Measurements from ENCODE around the gene TOP2A.
"Not testable (repeated sequence)": the region's sequence is repeated elsewhere in the genome, so short reads cannot be mapped to it uniquely, and the experiment has no call there.

Gene TOP2A

DNA sequence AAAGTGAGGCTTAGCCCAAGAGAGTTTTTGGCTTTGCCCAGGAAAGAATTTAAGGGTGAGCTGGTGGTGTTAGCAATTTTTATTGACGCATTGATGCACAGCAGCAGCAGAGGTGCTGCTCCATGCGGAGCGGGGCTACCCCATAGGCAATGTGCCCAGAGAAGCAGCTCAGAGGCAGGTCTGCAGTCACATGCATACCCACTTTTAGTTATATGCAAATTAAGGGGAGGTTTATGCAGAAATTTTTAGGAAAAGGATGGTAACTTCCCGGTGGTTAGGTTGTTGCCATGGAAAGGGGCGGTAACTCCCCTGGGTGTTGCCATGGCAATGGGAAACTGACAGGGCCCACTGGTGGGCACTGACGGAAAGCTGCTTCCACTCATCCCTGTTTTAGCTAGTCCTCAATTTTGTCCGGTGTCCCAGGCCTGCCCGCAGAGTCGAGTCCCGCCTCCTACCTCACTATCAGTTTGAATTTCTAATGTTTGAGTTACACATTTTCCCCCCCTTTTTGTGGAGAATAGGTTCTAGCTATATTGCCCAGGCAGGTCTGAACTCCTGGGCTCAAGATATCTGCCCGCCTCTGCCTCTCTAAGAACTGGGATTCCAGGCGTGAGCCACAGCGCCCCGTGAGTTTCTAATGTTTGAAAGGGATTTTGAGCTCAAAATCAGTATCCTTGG is 42.7 kb downstream of the TOP2A start:
- DNase-seq, result no peak

DNA sequence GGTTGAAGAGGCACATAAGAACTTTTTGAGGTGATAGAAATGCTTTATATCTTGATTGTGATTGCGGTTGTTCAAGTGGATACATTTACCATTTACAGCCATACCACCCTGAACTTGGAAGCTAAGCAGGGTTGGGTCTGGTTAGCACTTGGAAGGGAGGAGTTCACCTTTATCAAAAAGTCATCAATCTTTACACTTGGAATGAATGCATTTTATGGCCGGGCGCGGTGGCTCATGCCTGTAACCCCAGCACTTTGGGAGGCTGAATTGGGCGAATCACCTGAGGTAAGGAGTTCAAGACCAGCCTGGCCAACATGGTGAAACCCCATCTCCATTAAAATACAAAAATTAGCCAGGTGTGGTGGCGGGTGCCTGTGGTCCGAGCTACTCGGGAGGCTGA is 43.7 kb downstream of the TOP2A start:
- no peak for DNase-seq

DNA sequence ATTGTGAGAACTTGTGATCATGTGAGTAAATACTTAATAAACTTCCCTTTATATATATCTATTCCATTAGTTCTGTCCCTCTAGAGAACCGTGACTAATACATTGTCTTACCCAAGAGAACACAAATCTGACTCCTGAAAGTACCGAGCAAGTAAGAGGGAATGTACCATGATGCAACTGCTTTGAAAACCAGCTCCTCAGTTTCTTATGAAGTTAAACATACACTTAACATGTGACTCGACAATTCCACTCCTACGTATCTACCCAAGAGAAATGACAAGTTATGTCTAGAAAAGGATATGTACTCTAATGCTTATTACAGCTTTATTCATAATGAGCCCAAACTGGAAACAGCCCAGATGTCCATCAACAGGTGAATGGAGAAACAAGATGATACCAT is 44.4 kb downstream of the TOP2A start:
- DNase-seq, result no peak

DNA sequence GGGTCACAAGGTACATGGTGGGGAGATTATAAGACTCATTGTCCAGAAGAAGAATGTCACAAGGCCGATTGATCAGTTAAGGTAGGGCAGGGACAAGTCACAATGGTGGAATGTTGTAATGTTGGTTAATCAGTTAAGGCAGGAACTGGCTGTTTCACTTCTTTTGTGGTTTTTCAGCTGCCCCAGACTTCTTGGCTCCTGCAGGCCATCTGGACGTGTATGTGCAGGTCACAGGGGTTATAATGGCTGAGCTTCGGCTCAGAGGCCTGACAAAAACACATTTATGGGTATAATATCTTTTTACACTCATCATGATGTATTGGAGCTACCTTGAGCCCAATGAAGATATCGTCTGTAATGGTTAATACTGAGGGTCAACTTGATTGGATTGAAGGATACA is 45.1 kb downstream of the TOP2A start:
- DNase-seq, result not testable (repeated sequence)

DNA sequence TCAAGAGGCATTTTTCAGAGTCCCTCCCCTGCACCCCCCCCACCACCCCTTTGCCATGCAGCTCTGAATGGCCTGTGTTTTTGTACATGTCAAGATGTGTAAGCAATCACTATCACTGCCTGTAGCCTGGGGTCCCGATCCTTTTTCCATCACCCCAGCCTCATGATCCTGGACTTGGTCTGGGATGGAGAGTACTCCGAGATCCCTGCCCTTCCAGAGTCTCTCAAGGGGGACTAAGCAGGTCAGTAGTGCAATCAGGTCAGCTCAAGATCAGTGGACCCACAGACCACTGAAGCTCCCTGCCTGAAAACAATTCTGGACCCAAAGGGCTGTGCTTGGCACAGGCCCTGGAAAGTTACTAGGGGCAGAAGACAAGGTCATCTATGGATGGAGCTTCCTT is 45.7 kb downstream of the TOP2A start:
- DNase-seq, result no peak

DNA sequence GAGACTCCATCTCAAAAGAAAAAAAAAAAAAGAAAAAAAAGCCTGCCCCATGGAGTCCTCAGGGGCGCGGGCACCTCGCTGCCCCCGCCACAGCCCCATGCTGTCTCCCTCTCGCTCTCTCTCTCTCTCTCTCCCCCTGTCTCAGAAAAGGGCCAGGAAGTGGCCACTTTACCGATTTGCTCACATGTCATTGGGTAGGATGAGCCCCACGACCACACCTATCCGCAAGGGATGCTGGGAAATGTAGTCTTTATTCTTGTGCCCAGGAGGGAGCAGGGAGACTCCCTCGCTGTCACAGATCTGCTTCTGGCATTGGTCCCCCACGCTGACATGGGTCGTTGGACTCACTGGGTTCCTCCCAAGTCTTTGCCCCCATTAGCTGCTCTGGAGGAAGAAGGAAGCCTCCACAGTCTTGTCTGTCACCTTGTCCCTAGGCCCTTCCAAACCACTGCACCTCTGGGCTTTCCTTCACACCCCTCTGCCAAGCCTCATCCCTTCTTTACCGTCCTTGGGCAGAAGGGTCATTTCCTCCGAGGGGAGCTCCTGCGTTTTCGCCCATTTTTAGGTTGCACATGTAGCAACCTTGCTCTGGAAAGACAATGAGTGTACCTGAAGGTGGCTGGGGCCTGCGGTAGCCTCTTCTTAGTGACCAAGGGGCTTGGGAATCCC is 46.3 kb downstream of the TOP2A start:
- DNase-seq, result no peak

DNA sequence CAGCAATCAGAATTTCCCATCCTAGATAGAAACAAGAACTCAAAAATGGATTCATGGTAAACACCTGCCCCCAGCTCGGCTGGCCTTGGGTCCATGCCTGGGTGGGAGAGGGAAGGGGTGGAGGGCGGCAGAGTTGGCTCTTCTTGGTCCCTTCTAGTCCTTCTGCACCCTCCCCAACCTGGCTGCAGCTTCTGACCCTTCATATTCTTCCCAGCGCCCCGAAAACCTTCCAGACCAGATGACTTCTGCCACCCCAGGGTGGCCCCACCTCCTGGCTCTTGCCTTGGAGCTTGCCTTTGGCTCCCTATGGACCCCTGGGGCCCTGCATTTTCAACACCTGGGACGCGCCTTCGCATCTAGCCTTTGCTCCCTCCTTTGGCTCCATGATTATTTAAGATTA is 47.8 kb downstream of the TOP2A start:
- DNase-seq, result no peak

DNA sequence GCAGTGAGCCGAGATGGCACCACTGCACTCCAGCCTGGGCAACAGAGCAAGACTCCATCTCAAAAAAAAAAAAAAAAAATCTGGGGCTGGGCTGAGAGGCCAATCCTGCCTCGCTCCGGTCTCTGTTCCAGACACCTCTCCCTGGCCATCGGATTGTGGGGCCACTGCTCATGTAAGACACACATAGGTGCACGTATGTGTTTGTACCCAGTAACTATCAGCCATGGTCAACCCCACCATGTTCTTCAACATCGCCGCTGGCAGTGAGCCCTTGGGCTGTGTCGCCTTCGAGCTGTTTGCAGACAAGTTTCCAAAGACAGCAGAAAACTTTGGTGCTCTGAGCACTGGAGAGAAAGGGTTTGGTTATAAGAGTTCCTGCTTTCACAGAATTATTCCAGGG is 50.0 kb downstream of the TOP2A start:
- DNase-seq, result not testable (repeated sequence)

DNA sequence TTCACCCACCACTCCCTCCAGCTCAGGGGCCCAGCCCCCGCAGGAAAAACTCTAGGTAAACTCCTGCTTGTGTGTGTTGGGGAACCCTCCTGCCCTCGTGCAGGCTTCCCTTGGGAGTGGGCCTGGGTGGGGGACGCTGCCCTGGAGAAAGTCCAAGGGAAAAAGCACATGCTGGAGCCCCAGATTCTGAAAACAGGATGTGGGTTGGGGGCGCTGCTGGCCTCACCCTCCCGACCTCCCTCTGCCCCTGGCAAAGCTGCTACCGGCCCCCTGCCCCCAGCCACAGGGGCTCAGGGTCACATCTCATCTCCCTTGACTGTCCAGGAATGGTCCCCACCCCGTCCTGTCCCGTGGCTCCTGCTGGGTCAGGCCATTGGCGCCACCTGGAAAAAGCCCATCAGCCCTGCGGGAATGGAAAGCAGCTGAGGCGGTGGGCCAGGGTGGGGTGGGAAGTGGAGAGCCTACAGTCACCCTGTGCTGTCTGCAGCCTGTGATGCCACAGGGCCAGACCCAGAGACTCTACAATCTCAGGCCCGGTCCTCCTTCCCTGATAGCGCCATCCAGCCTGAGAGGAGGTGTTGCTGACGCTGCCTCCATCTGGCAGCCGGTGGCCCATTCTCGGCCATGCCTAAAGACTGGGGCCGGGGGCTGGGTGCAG is 50.7 kb downstream of the TOP2A start:
- no peak for DNase-seq

DNA sequence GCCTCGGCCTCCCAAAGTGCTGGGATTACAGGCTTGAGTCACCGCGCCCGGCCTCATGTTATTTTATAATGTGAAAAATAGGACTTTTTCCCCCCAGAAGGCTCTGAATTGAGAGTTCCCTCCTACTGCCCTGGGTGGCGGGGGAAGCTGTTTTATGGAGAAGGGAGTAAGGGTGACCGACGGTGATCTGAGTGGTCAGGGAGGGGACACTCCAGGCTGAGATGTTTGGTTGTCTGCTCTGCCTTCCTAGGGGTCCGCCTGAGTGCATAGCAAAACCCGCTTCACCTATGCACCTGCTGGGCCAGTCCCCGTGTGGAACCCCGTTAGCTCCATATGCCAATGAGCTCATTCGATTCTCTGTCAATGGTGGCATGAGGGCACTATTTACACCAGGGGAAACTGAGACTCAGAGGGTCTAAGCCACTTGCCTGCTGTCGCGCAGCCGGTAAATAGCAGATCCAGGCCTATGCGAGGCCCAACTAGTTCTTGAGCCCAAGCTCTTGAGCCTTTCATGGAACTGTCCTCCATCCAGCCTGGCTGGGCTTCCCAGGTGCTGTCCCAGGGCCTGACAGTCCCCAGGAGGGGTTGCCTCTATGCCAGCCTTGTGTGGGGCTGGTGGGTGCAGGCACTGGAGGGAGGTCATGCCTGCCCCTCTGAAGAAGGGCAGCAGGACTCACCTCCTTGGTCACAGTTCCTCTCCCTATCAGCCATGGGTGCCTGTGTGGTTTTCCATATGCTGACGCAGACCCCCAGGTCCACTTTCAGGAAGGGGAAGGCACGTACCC is 51.4 kb downstream of the TOP2A start:
- no peak for DNase-seq

DNA sequence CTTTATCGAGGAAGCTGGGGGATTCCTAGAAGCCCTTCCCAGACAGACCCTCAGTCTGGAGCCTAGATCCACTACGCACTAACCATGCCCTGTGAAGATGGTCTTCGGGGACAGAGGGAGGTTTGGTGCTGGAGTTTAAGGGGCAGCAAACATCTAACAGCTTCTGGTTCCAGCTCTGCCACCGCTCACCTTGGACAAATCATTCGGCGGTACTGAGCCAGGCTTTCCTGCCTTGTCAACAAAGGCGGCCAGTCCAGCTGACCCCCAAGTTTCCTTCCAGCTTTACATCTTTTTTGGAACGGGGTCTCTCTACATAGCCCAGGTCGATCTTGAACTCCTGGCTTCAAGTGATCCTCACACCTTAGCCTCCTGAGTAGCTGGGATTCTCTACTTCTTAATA is 52.8 kb downstream of the TOP2A start:
- no peak for DNase-seq

DNA sequence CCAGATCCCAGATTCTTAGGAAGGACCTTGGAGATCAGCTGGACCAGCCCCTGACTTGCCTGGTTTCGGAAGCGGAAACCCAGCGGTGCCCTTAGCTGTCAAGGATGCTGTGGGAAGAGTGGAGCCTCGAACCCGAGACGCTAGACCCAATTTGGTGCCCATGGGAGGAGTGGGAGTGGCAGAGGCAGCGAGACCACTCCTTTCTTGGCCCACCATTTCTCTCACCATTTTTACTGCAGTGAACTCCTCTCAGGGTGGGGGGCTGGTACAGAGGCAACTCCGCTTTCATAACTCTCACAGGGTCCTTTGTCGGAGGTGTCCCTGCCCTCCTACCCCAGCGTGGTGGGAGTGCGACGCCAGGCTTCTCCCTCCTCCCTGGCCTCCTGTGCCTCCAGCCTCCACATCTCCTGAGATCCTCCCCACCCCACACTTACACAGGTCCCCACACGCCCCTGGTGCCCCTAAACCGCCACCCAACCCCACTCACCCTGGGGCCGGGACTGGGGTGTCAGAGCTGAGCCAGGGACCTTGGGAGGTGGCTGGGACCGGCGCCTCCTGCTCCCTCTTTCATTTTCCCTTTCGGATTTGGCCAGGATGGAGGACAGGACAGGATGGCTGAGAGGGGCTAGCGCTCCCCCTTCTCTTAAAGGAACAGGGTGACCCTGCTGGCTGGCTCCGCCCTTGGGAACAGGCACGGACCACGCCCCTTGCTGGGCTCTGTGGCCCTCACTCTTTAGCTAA is 53.4 kb downstream of the TOP2A start, which contains the start of gene GJD3:
TSS of gene GJD3 (minus strand) at position 617 of the 741 bp plus-strand sequence. CDS start 922 bp downstream, outside the sequence.
- no peak for DNase-seq

DNA sequence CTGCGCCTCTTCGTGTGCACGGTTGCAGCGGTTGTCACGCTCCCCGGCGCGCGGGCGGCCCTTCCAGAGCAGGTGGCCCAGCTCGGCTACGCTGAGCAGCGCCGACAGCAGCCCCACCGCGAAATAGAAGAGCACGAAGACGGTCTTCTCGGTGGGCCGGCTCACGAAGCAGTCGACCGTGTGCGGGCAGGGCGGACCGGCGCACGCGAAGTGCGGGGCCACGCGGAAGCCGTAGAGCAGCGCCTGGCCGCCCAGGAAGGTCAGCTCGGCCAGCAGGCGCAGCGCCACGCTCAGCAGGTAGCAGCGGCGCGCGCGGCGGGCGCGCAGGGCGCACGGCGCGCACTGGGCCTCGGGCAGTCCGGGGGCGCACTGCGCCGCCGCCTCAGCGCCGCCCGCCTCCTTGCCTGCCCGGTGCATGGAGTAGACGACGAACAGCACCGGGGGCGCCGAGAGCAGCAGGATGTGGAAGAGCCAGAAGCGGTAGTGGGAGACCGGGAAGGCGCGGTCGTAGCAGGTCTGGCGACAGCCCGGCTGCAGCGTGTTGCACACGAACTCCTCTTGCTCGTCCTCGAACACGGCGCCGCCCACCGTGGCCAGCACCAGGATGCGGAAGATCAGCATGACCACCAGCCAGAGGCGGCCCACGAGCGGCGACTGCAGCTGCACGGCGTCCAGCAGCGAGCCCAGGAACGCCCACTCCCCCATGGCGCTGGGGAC is 54.4 kb downstream of the TOP2A start:
- peak; percentile 36 for DNase-seq

DNA sequence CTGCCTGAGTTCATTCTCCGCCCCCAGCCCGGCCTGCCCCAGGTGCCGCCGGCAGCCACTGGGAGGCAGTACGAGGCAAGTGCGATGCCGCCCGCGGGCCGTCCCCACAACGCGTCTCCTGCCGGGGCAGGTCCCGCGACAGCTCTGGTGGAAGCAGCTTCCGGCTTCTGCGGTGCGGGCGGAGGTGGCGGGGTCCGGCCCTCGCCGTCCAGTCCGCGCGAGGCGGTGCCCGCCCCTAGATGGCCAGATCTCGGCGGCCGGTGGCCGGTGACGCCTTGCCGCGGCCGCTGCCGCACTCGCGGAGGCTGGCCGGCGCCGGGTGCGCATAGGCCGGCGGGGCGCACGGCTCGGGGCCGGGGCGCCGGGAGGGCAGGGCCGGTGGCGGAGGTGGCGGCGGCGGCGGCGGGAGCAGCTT is 55.0 kb downstream of the TOP2A start:
- peak; percentile 28 for DNase-seq

DNA sequence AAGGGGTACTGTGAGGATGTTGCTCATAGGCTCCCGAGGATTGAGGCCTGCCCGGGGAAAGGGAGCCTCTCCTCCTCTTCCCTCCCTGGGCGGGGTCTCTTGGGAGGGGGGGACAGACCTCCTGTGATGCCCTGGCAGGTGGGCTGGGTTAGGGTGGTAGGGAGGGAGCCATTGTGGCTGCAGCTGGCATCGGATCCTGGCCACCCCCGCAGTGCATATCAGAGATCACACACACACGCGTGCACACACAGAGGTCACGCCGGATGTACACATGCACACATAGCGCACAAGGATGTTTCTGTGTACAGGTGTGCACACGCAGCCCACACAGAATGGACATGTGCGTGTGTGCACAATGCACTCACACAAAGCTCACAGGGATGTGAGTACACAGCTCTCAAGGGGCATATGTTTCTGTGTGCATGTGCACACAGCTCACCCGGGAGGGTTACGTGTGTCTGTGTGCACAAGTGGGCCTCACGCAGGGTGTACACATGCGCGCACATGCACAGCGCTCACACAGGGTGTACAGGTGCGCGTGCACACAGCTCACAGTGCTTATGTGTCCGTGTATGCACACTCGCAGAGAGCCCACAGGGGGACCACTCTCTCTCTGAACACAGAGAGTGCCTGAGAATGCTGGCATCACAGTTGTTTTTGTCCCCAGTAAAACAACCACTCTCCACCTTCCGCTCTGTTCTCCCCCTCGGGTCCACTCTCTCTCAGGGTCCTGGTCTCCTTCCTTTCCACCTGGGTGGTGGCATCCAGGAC is 55.6 kb downstream of the TOP2A start:
- DNase-seq, result no peak

DNA sequence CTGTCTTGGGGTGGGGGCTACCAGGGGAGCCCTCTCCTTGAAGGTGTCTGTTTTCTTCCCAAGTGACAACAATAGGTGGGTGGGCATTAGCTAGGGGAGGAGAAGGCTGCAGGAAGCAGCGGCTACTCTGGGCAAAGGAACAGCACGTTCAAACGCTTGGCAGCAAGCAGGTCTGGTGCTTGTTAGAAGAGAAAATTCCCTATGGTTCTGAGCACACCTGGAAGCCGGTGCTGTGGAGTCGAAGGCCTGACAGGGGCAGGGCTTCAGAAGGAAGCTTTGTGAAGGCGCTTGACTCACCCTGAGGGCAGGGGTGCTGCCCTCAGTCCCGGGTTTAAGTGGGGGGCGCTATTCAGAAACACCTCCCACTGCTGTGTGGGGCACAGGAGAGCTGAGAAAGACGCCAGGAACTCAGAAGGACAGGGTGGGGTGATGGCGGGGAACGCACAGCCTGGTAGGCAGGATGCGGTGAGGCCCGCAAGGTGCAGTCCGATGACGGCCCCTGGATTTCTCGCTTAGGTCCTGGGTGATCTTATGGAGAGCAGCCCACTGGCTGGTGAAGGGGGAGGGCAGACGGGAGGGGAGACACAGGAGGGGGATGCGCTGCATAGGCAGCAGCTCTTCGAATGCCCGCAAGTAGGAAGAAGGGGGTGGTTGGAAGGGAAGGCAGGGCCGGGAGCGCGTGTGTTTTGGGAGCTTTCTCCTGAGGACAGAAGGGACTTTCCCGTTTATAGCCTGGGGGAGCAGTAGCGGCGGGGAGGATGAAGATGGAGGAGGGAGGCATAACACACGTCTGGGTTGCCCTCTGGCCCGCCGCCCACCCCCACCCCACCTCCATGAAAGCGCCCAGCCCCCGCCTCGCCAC is 56.4 kb downstream of the TOP2A start:
- no peak for DNase-seq

DNA sequence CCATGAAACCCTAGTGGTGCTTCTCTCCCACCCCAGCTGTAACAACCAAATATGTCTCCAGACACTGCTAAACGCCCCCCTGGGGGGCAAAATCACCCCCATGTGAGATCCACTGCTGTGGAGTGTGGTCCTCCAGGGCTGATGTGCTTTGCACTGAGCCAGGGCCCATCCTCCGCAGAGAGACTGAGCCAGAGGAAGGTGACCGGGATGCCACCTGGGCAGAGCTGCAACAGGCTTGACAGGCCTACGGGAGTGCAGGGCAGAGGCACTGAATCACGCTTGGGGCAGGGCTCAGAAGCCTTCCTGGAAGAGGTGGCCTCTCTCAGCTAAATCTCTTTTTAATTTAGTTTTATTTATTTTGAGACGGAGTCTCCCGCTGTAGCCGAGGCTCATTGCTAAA is 57.6 kb downstream of the TOP2A start:
- DNase-seq, result no peak

DNA sequence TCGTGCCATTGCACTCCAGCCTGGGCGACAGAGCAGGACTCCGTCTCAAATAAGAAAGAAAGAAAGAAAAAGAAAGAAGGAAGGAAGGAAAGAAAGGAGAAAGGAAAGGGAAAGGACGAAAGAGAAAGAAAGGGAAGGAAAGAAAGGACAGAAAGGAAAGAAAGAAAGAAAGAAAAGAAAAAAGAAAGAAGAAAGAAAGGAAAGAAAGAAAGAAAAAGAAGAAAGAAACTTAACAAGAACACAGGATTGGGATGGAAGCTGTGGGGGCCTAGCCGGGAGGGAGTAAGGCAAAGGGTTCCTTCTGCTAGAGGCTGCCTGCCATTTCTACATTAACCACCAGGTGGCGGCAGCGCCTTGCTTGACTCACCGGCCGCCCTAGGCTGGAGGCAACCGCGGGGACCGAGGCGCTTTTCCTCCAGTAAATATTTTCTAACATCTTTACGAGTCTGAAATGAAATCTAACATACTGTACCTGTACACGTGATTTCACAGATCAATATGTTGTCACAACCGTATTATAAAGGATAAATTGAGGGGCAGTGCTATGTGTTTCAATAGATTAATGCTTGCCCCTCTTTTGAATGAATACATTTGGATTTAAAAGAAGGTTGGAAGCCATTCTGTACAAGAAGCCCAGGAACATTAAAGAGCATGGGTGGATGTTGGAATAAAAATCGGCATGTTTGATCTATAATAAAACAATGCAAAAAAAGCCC is 59.2 kb downstream of the TOP2A start:
- peak; percentile 51 for DNase-seq

Data from NCI-H1105 (cell line).